WTC11 (cell line): Measurements from ENCODE around the gene FBF1. TPM values are rescaled to one million over a fixed set of nuclear protein-coding genes. Genes with fewer than 3 reads are reported as not detected.

Source experiments
- ATAC-seq: fragments of 200-7000 bp; cut with Tn5 transposase; 2 replicates; pipeline ENCODE4 v1.10.0; 2021; ENCODE audit warnings: mild to moderate bottlenecking, moderate library complexity
- CTCF ChIA-PET: fragments of 300-600 bp; sonication (Branson Sonifier 250); formaldehyde crosslinking; loops from one replicate; lab custom pipeline; 2021; ENCODE audit warnings: antibody characterized with exemption; lab: Charles Lee
- POLR2A ChIA-PET: fragments of 350-600 bp; sonication (Branson Sonifier 250); formaldehyde crosslinking; loops from one replicate; lab custom pipeline; 2021; ENCODE audit warnings: antibody characterized with exemption; lab: Charles Lee
- DNase-seq: peaks from one replicate; pipeline ENCODE4 v3.0.0; 2021; ENCODE audit warnings: low spot score
- H3K27ac Mint-ChIP-seq: 2 replicates; pipeline ENCODE4 v1.8.0; 2021; ENCODE audit warnings: mixed read lengths
- H3K27me3 Mint-ChIP-seq: 2 replicates; pipeline ENCODE4 v1.8.0; 2021; ENCODE audit warnings: low read depth, mild to moderate bottlenecking, moderate library complexity, mixed read lengths
- H3K36me3 Mint-ChIP-seq: 2 replicates; pipeline ENCODE4 v1.8.0; 2021; ENCODE audit warnings: mixed read lengths
- H3K4me1 Mint-ChIP-seq: 2 replicates; pipeline ENCODE4 v1.8.0; 2022; ENCODE audit warnings: mixed read lengths
- H3K4me3 Mint-ChIP-seq: 2 replicates; pipeline ENCODE4 v1.8.0; 2021; ENCODE audit warnings: mild to moderate bottlenecking, moderate library complexity, mixed read lengths
- H3K9me3 Mint-ChIP-seq: 2 replicates; pipeline ENCODE4 v1.8.0; 2021; ENCODE audit warnings: mixed read lengths
- AR ChIP-seq: fragments of 250-450 bp; sonication (Bioruptor Pico); IDR thresholded peaks from 2 replicates; pipeline ENCODE4 v1.9.0; 2021; ENCODE audit warnings: mild to moderate bottlenecking
- ATF3 ChIP-seq: sonication (generic); formaldehyde crosslinking; conservative IDR thresholded peaks from 2 replicates; pipeline ENCODE4 v1.8.1; 2022; ENCODE audit warnings: mild to moderate bottlenecking, missing genetic modification reagents
- CBFB ChIP-seq: sonication (generic); formaldehyde crosslinking; IDR thresholded peaks from 2 replicates; pipeline ENCODE4 v1.8.1; 2022; ENCODE audit warnings: mild to moderate bottlenecking, low read depth, missing genetic modification reagents
- FOXP4 ChIP-seq: sonication (generic); formaldehyde crosslinking; IDR thresholded peaks from 2 replicates; pipeline ENCODE4 v1.8.0; 2022; ENCODE audit warnings: mild to moderate bottlenecking, missing genetic modification reagents
- HMGXB4 ChIP-seq: sonication (generic); formaldehyde crosslinking; IDR thresholded peaks from 2 replicates; pipeline ENCODE4 v1.8.1; 2023; ENCODE audit warnings: mild to moderate bottlenecking, moderate library complexity, missing genetic modification reagents
- IRF1 ChIP-seq: sonication (generic); formaldehyde crosslinking; IDR thresholded peaks from 2 replicates; pipeline ENCODE4 v1.8.0; 2023; ENCODE audit warnings: missing genetic modification reagents
- MLX ChIP-seq: sonication (generic); formaldehyde crosslinking; IDR thresholded peaks from 2 replicates; pipeline ENCODE4 v1.8.1; 2023; ENCODE audit warnings: mild to moderate bottlenecking, missing genetic modification reagents, moderate library complexity
- NFYB ChIP-seq: sonication (generic); formaldehyde crosslinking; conservative IDR thresholded peaks from 2 replicates; pipeline ENCODE4 v1.8.0; 2022; ENCODE audit warnings: low read depth, missing genetic modification reagents
- NR2C2 ChIP-seq: sonication (generic); formaldehyde crosslinking; IDR thresholded peaks from 2 replicates; pipeline ENCODE4 v1.8.0; 2022; ENCODE audit warnings: mild to moderate bottlenecking, missing genetic modification reagents
- NR3C1 ChIP-seq: sonication (generic); formaldehyde crosslinking; conservative IDR thresholded peaks from 2 replicates; pipeline ENCODE4 v1.8.1; 2023; ENCODE audit warnings: low read depth, mild to moderate bottlenecking, missing genetic modification reagents
- OVOL2 ChIP-seq: fragments of 250-450 bp; sonication (Bioruptor Pico); IDR thresholded peaks from 2 replicates; pipeline ENCODE4 v1.9.0; 2021; ENCODE audit warnings: mild to moderate bottlenecking, borderline replicate concordance
- RORB ChIP-seq: fragments of 250-450 bp; sonication (Bioruptor Pico); IDR thresholded peaks from 2 replicates; pipeline ENCODE4 v1.9.0; 2021; ENCODE audit warnings: mild to moderate bottlenecking
- ZNF532 ChIP-seq: fragments of 250-450 bp; sonication (Bioruptor Pico); IDR thresholded peaks from 2 replicates; pipeline ENCODE4 v1.9.0; 2021; ENCODE audit warnings: mild to moderate bottlenecking, borderline replicate concordance
- ZSCAN18 ChIP-seq: fragments of 250-450 bp; sonication (Bioruptor Pico); IDR thresholded peaks from 2 replicates; pipeline ENCODE4 v2.1.2; 2022; ENCODE audit warnings: mild to moderate bottlenecking, moderate library complexity
- total RNA-seq: library from RNA; stranded (reverse); gene quantifications from 3 replicates; pipeline ENCODE4 v1.2.3, GENCODE V29; 2021

The FBF1 gene
- total RNA-seq, 1 experiment from 2014 or later, result 19.8 TPM

- no peak overlapping the region for H3K27ac Mint-ChIP-seq
- H3K4me1 Mint-ChIP-seq, result no peaks in the 10 kb centered on the region
- peaks cover 5% of the 10 kb centered on the region for H3K27me3 Mint-ChIP-seq
- DNase-seq (no peak), ATAC-seq (no peak)
- H3K9me3 Mint-ChIP-seq, result no peaks in the 10 kb centered on the region
- ChIA-PET CTCF (no interaction called here), POLR2A (interaction anchor here (1.0 kb wide), 1 partner anchor 11 kb away, joined by 3 read pairs; the partner anchor contains the start of gene TRIM65)
- TF ChIP-seq ATF3 (CRISPR knock-in tag) (no peak), OVOL2 (no peak), NFYB (no peak), MLX (CRISPR knock-in tag) (no peak), NR3C1 (CRISPR knock-in tag) (no peak), RORB (CRISPR knock-in tag) (no peak), FOXP4 (CRISPR knock-in tag) (no peak), ZNF532 (CRISPR knock-in tag) (no peak), IRF1 (CRISPR knock-in tag) (no peak), NR2C2 (CRISPR knock-in tag) (no peak), CBFB (CRISPR knock-in tag) (no peak), ZSCAN18 (CRISPR knock-in tag) (no peak), HMGXB4 (no peak), AR (no peak)
- peaks cover 5% of the 10 kb centered on the region; the same call in 1 of the 2 replicates for H3K36me3 Mint-ChIP-seq
- H3K4me3 Mint-ChIP-seq, result no peak overlapping the region
These were observed 55.4 kb downstream of the FBF1 start for GRCh38 chr17:75885431-75885830.
